Natural killer cell (primary cell): ENCODE measurements around the gene LDLRAD4. TPM values are rescaled to one million over a fixed set of nuclear protein-coding genes. Genes with fewer than 3 reads are reported as not detected.

Source experiments
- ATAC-seq, 3 donors: fragments of 150-1000 bp in 2 of 3; fragments of 200-7000 bp in 1 of 3; cut with Tn5 transposase; 1 replicate in 1 of 3; 2 replicates in 2 of 3; pipeline ENCODE4 v1.10.0; 2021; ENCODE audit warnings: mild to moderate bottlenecking in 2 of 3, moderate library complexity in 2 of 3
- DNase-seq, 2 donors: peaks; one replicate each; pipeline versions ENCODE4 v3.0.0 to v3.0.0-alpha.2; 2013 to 2021; ENCODE audit warnings: mixed read lengths in 1 of 2
- H3K27ac ChIP-seq: one replicate; pipeline ENCODE4 v1.5.1; 2013; ENCODE audit warnings: mild to moderate bottlenecking, low read length
- H3K27me3 ChIP-seq: one replicate; pipeline ENCODE4 v1.6.1; 2013; ENCODE audit warnings: low read length; ENCODE audit not compliant: control insufficient read depth, insufficient read depth
- H3K36me3 ChIP-seq: one replicate; pipeline ENCODE4 v1.6.1; 2013; ENCODE audit warnings: low read length; ENCODE audit not compliant: control insufficient read depth, insufficient read depth
- H3K4me1 ChIP-seq: one replicate; pipeline ENCODE4 v1.6.1; 2013; ENCODE audit warnings: low read length; ENCODE audit not compliant: control insufficient read depth, insufficient read depth
- H3K4me3 ChIP-seq: one replicate; pipeline ENCODE4 v1.5.1; 2013; ENCODE audit warnings: low read length
- H3K9me3 ChIP-seq: one replicate; pipeline ENCODE4 v1.6.1; 2013; ENCODE audit warnings: low read length; ENCODE audit not compliant: control insufficient read depth, insufficient read depth
- H3K27ac Mint-ChIP-seq, 2 donors: one replicate each; pipeline ENCODE4 v1.8.0; 2022; ENCODE audit warnings: mild to moderate bottlenecking in 2 of 2, mixed read lengths in 2 of 2, moderate library complexity in 1 of 2
- H3K27me3 Mint-ChIP-seq, 2 donors: one replicate each; pipeline ENCODE4 v1.8.0; 2022; ENCODE audit warnings: low read depth in 2 of 2, mixed read lengths in 2 of 2
- H3K36me3 Mint-ChIP-seq: one replicate; pipeline ENCODE4 v1.8.0; 2022; ENCODE audit warnings: mixed read lengths
- H3K4me1 Mint-ChIP-seq, 2 donors: one replicate each; pipeline ENCODE4 v1.8.0; 2022; ENCODE audit warnings: mixed read lengths in 2 of 2
- H3K4me3 Mint-ChIP-seq: one replicate; pipeline ENCODE4 v1.8.0; 2022; ENCODE audit warnings: mild to moderate bottlenecking, moderate library complexity, mixed read lengths
- H3K9me3 Mint-ChIP-seq, 2 donors: one replicate each; pipeline ENCODE4 v1.8.0; 2022; ENCODE audit warnings: mixed read lengths in 2 of 2
- WGBS: methylation state at CpG from one replicate; pipeline ENCODE4 v1.1.7; 2013; ENCODE audit warnings: missing lambda C conversion rate; ENCODE audit not compliant: insufficient coverage; 5-methylcytosine and 5-hydroxymethylcytosine counted together
- intact Hi-C: fragments of 100-400 bp; cut with micrococcal nuclease; formaldehyde crosslinking; loops from one replicate; pipeline ENCODE4 v1.14.2; 2022
- total RNA-seq, 4 donors: library from RNA; stranded (reverse); fragments of 120-200 nt in 1 of 4; gene quantifications; one replicate each; pipeline versions ENCODE4 v1.2.3 to v1.2.4, GENCODE V29; 2013 to 2022
- TF ChIP-seq, protein P1 (sequence below): fragments of 200-600 bp; IDR thresholded peaks from one replicate; pipeline ENCODE4 v1.8.0; 2022; ENCODE audit warnings: antibody characterized with exemption

LDLRAD4 gene
- total RNA-seq, 3 donors from 2014 or later (not counting 1 experiment from before 2014, with no cell fraction given) = 24.0 to 36.3 (median 29.2) TPM

GRCh38 chr18:13287372-13287771, 68.8 kb downstream of the LDLRAD4 start:
- Mint-ChIP-seq H3K36me3 (no peaks in the 10 kb centered on the region), H3K4me1 (no peaks in the 10 kb centered on the region), H3K4me3 (no peak overlapping the region), H3K9me3 (no peaks in the 10 kb centered on the region), H3K27ac (no peak overlapping the region), H3K27me3 (peaks cover 0 to 18% of the 10 kb centered on the region in 2 donors)
- intact Hi-C loops = no loop called here
- no peak overlapping the region for H3K4me3 ChIP-seq
- ATAC-seq (no peak), DNase-seq (no peak)
- no peaks in the 10 kb centered on the region for H3K4me1 ChIP-seq
- TF ChIP-seq, protein P1, sequence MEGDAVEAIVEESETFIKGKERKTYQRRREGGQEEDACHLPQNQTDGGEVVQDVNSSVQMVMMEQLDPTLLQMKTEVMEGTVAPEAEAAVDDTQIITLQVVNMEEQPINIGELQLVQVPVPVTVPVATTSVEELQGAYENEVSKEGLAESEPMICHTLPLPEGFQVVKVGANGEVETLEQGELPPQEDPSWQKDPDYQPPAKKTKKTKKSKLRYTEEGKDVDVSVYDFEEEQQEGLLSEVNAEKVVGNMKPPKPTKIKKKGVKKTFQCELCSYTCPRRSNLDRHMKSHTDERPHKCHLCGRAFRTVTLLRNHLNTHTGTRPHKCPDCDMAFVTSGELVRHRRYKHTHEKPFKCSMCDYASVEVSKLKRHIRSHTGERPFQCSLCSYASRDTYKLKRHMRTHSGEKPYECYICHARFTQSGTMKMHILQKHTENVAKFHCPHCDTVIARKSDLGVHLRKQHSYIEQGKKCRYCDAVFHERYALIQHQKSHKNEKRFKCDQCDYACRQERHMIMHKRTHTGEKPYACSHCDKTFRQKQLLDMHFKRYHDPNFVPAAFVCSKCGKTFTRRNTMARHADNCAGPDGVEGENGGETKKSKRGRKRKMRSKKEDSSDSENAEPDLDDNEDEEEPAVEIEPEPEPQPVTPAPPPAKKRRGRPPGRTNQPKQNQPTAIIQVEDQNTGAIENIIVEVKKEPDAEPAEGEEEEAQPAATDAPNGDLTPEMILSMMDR = no peak
- H3K36me3 ChIP-seq = no peaks in the 10 kb centered on the region
- no peak overlapping the region for H3K27ac ChIP-seq
- WGBS = 88% methylated on average over 5 of the region's 6 CpGs
- no peaks in the 10 kb centered on the region for H3K27me3 ChIP-seq
- no peaks in the 10 kb centered on the region for H3K9me3 ChIP-seq

GRCh38 chr18:13288509-13289133, 70.1 kb downstream of the LDLRAD4 start:
- ATAC-seq = no peak
- H3K27ac Mint-ChIP-seq = no peak overlapping the region
- H3K4me1 ChIP-seq = no peaks in the 10 kb centered on the region

DNA sequence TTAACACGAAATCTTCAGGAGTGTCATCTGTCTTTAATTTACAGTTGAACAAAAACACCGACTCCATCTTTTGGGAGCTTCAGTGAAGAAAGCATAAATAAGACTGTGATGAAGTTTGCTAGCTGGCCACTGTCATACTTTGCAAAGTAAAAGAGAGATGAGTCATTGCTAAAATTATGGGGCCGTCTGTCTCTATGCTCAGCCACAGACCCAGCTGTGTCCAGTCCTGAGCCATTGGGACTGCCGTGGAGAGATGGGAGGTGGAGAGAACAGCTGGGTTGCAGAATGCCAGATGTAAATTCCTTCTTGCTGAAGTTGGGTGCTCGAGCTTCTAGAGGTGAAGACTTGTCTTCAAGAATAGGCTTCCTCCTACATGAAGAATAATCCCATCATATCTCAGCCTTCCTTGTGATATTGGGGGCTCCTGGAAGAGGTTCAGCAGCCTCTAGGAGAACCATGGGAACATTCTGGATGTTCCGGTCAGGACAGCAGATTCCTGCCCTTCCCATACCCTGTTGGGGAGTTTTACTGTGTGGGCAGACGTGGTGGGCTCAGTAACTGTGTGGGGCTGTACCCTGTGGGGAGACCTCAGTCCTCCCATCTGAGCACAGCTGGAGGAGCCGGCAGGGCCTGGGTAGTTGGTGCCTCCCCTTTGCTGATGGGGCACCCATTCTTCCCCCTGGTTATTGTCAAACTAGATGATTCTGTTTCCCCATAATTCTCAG, 71.1 kb downstream of the LDLRAD4 start:
- Histone ChIP-seq H3K4me3 (no peak overlapping the region), H3K36me3 (no peaks in the 10 kb centered on the region), H3K27ac (no peak overlapping the region), H3K4me1 (no peaks in the 10 kb centered on the region), H3K9me3 (no peaks in the 10 kb centered on the region), H3K27me3 (no peaks in the 10 kb centered on the region)
- Mint-ChIP-seq H3K27ac (no peak overlapping the region), H3K4me1 (no peaks in the 10 kb centered on the region), H3K4me3 (no peak overlapping the region), H3K9me3 (no peaks in the 10 kb centered on the region), H3K36me3 (no peaks in the 10 kb centered on the region), H3K27me3 (peaks cover 12 to 25% of the 10 kb centered on the region in 2 donors)
- ATAC-seq = no peak
- TF ChIP-seq, protein P1 = no peak
- intact Hi-C loops = no loop called here
- no peak for DNase-seq
- 84% methylated on average over 7 of the region's 8 CpGs for WGBS

More at GRCh38 chr18:13288509-13289133, 70.1 kb downstream of the LDLRAD4 start:
- Histone ChIP-seq H3K27ac (no peak overlapping the region), H3K36me3 (no peaks in the 10 kb centered on the region), H3K27me3 (no peaks in the 10 kb centered on the region), H3K9me3 (no peaks in the 10 kb centered on the region), H3K4me3 (no peak overlapping the region)
- intact Hi-C loops = no loop called here
- 61% methylated on average over 16 of the region's 16 CpGs for WGBS
- DNase-seq = no peak
- no peaks in the 10 kb centered on the region for H3K4me1 Mint-ChIP-seq
- no peaks in the 10 kb centered on the region for H3K9me3 Mint-ChIP-seq
- H3K4me3 Mint-ChIP-seq = no peak overlapping the region
- H3K27me3 Mint-ChIP-seq = peaks cover 1 to 22% of the 10 kb centered on the region in 2 donors
- TF ChIP-seq, protein P1 = no peak
- no peaks in the 10 kb centered on the region for H3K36me3 Mint-ChIP-seq
